Measurements from ENCODE around the gene KIF1B.

- TF ChIP-seq CTCF (IDR thresholded peaks at IDR 0.05 in 2 of 3, conservative IDR thresholded peaks at IDR 0.05 in 1 of 3; ENCODE audit: borderline replicate concordance in 1 of 3, insufficient read depth in 1 of 3, low read depth in 2 of 3, low read length in 2 of 3) (no peak), POLR2AphosphoS5 (IDR thresholded peaks at IDR 0.05; ENCODE audit: low read depth, low read length) (no peak), SRF (IDR thresholded peaks at IDR 0.05; ENCODE audit: low read depth) (no peak), POLR2A (IDR thresholded peaks at IDR 0.05; ENCODE audit: borderline replicate concordance, extremely low read depth, insufficient read depth, insufficient read length) (no peak), EZH2 (IDR thresholded peaks at IDR 0.05) (no peak), RAD21 (IDR thresholded peaks at IDR 0.05; ENCODE audit: low read depth) (peak; percentile 14; the same call in 1 of the 2 replicates), SP1 (IDR thresholded peaks at IDR 0.05; ENCODE audit: low read depth) (no peak), MAX (IDR thresholded peaks at IDR 0.05) (no peak), JUND (IDR thresholded peaks at IDR 0.05) (no peak), ZFX (IDR thresholded peaks at IDR 0.05) (no peak), ZNF274 (IDR thresholded peaks at IDR 0.05; ENCODE audit: low read depth, low read length) (no peak), CBX3 (IDR thresholded peaks at IDR 0.05; ENCODE audit: low read depth) (no peak)
- TF ChIP-seq, protein P1, sequence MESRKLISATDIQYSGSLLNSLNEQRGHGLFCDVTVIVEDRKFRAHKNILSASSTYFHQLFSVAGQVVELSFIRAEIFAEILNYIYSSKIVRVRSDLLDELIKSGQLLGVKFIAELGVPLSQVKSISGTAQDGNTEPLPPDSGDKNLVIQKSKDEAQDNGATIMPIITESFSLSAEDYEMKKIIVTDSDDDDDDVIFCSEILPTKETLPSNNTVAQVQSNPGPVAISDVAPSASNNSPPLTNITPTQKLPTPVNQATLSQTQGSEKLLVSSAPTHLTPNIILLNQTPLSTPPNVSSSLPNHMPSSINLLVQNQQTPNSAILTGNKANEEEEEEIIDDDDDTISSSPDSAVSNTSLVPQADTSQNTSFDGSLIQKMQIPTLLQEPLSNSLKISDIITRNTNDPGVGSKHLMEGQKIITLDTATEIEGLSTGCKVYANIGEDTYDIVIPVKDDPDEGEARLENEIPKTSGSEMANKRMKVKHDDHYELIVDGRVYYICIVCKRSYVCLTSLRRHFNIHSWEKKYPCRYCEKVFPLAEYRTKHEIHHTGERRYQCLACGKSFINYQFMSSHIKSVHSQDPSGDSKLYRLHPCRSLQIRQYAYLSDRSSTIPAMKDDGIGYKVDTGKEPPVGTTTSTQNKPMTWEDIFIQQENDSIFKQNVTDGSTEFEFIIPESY (IDR thresholded peaks at IDR 0.05; ENCODE audit: extremely low read depth, insufficient replicate concordance, low read length): no peak
- TF ChIP-seq, protein P2, sequence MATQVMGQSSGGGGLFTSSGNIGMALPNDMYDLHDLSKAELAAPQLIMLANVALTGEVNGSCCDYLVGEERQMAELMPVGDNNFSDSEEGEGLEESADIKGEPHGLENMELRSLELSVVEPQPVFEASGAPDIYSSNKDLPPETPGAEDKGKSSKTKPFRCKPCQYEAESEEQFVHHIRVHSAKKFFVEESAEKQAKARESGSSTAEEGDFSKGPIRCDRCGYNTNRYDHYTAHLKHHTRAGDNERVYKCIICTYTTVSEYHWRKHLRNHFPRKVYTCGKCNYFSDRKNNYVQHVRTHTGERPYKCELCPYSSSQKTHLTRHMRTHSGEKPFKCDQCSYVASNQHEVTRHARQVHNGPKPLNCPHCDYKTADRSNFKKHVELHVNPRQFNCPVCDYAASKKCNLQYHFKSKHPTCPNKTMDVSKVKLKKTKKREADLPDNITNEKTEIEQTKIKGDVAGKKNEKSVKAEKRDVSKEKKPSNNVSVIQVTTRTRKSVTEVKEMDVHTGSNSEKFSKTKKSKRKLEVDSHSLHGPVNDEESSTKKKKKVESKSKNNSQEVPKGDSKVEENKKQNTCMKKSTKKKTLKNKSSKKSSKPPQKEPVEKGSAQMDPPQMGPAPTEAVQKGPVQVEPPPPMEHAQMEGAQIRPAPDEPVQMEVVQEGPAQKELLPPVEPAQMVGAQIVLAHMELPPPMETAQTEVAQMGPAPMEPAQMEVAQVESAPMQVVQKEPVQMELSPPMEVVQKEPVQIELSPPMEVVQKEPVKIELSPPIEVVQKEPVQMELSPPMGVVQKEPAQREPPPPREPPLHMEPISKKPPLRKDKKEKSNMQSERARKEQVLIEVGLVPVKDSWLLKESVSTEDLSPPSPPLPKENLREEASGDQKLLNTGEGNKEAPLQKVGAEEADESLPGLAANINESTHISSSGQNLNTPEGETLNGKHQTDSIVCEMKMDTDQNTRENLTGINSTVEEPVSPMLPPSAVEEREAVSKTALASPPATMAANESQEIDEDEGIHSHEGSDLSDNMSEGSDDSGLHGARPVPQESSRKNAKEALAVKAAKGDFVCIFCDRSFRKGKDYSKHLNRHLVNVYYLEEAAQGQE (IDR thresholded peaks at IDR 0.05; ENCODE audit: low read depth): no peak
These were observed 112.5 kb downstream of the KIF1B start for GRCh38 chr1:10322821-10323220.

Data from HCT116 (cell line).